HL-60 (cell line): ENCODE results near the gene TNIK.

Experiments used
- DNase-seq, 2 experiments: peaks; one replicate each; pipeline ENCODE4 v3.0.0-alpha.2; 2010 to 2020; ENCODE audit warnings: low read depth in 1 of 2, low spot score in 1 of 2
- H3K27ac ChIP-seq: fragments of 250-450 bp; sonication (Bioruptor Pico); replicated peaks from 2 replicates; pipeline ENCODE4 v1.5.1; 2020; ENCODE audit warnings: mild to moderate bottlenecking, moderate library complexity
- H3K27me3 ChIP-seq: fragments of 250-450 bp; sonication (Bioruptor Pico); 2 replicates; pipeline ENCODE4 v1.5.1; 2021; ENCODE audit warnings: mild to moderate bottlenecking, moderate library complexity; ENCODE audit not compliant: insufficient read depth, poor library complexity, severe bottlenecking
- H3K4me3 ChIP-seq: replicated peaks from 2 replicates; pipeline ENCODE4 v1.5.1; 2011; ENCODE audit warnings: mild to moderate bottlenecking, control low read depth, low read length; ENCODE audit not compliant: insufficient read depth
- GABPA ChIP-seq: IDR thresholded peaks from 2 replicates; pipeline ENCODE4 v1.6.1; 2012; ENCODE audit warnings: low read depth
- POLR2AphosphoS5 ChIP-seq: IDR thresholded peaks from 2 replicates; pipeline ENCODE4 v1.6.1; 2012; ENCODE audit warnings: low read depth
- SPI1 ChIP-seq: IDR thresholded peaks from 2 replicates; pipeline ENCODE4 v1.6.1; 2012; ENCODE audit warnings: low read depth, mild to moderate bottlenecking, borderline replicate concordance
- TF ChIP-seq, protein P1 (sequence below): IDR thresholded peaks from one replicate; pipeline ENCODE4 v1.5.1; 2011; ENCODE audit warnings: low read length, control low read depth, inconsistent platforms; ENCODE audit not compliant: insufficient read depth
- TF ChIP-seq, protein P2 (sequence below): IDR thresholded peaks from 2 replicates; pipeline ENCODE4 v1.6.1; 2012; ENCODE audit warnings: low read depth; ENCODE audit not compliant: insufficient replicate concordance

The TNIK gene

DNA sequence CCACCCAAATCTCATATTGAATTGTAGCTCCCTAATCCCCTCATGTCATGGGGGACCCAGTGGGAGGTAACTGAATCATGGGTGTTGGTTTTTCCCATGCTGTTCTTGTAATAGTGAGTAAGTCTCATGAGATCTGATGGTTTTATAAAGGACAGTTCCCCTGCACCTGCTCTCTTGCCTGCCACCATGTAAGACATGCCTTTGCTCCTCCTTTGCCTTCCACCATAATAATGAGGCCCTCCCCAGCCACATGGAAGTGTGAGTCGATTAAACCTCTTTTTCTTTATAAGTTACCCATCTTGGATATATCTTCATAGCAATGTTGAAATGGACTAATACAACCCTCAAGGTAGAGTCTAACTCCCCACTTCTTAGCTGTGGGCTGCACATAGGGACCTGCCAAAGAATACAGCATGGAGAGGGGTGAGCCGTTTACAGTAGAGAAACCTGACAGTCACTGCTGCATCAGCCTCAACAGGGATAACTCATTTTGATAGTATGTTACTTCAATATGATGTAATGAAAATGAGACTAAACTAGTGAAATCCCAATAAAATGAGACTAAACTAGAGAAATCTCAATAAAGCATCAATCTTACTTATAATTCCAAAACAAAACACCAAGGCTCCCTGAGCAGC, 117.3 kb downstream of the TNIK start:
- no peak overlapping the region for H3K4me3 ChIP-seq
- no peak overlapping the region for H3K27ac ChIP-seq
- H3K27me3 ChIP-seq, result no peaks in the 10 kb centered on the region
- no peak for TF ChIP-seq GABPA
- TF ChIP-seq POLR2AphosphoS5, result no peak
- TF ChIP-seq, protein P1, sequence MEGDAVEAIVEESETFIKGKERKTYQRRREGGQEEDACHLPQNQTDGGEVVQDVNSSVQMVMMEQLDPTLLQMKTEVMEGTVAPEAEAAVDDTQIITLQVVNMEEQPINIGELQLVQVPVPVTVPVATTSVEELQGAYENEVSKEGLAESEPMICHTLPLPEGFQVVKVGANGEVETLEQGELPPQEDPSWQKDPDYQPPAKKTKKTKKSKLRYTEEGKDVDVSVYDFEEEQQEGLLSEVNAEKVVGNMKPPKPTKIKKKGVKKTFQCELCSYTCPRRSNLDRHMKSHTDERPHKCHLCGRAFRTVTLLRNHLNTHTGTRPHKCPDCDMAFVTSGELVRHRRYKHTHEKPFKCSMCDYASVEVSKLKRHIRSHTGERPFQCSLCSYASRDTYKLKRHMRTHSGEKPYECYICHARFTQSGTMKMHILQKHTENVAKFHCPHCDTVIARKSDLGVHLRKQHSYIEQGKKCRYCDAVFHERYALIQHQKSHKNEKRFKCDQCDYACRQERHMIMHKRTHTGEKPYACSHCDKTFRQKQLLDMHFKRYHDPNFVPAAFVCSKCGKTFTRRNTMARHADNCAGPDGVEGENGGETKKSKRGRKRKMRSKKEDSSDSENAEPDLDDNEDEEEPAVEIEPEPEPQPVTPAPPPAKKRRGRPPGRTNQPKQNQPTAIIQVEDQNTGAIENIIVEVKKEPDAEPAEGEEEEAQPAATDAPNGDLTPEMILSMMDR, result no peak
- TF ChIP-seq, protein P2, sequence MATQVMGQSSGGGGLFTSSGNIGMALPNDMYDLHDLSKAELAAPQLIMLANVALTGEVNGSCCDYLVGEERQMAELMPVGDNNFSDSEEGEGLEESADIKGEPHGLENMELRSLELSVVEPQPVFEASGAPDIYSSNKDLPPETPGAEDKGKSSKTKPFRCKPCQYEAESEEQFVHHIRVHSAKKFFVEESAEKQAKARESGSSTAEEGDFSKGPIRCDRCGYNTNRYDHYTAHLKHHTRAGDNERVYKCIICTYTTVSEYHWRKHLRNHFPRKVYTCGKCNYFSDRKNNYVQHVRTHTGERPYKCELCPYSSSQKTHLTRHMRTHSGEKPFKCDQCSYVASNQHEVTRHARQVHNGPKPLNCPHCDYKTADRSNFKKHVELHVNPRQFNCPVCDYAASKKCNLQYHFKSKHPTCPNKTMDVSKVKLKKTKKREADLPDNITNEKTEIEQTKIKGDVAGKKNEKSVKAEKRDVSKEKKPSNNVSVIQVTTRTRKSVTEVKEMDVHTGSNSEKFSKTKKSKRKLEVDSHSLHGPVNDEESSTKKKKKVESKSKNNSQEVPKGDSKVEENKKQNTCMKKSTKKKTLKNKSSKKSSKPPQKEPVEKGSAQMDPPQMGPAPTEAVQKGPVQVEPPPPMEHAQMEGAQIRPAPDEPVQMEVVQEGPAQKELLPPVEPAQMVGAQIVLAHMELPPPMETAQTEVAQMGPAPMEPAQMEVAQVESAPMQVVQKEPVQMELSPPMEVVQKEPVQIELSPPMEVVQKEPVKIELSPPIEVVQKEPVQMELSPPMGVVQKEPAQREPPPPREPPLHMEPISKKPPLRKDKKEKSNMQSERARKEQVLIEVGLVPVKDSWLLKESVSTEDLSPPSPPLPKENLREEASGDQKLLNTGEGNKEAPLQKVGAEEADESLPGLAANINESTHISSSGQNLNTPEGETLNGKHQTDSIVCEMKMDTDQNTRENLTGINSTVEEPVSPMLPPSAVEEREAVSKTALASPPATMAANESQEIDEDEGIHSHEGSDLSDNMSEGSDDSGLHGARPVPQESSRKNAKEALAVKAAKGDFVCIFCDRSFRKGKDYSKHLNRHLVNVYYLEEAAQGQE, result no peak
- no peak for TF ChIP-seq SPI1
- no peak for DNase-seq

DNA sequence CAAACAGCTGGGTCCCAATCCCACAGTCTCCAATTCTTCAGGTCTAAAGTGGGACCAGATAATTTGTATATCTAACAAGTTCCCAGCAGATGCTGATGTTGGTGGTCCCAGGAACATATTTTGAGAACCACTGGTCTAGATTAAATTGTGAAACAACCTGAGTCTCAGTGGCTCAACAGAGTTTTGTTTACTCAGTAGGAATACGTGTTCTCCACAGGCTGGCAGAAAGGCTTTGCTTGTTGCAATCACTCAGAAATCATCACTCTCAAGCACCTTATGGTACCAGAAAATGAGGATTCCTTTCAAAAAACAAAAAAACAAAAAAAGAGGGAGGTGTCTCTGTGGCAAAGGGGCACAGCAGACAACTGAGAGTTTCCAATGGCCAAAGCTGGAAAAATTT, 118.0 kb downstream of the TNIK start:
- Histone ChIP-seq H3K4me3 (no peak overlapping the region), H3K27ac (no peak overlapping the region), H3K27me3 (peaks cover 3% of the 10 kb centered on the region)
- no peak for DNase-seq
- TF ChIP-seq POLR2AphosphoS5 (no peak), GABPA (no peak), SPI1 (no peak)
- TF ChIP-seq, protein P2, result no peak
- TF ChIP-seq, protein P1, result no peak

DNA sequence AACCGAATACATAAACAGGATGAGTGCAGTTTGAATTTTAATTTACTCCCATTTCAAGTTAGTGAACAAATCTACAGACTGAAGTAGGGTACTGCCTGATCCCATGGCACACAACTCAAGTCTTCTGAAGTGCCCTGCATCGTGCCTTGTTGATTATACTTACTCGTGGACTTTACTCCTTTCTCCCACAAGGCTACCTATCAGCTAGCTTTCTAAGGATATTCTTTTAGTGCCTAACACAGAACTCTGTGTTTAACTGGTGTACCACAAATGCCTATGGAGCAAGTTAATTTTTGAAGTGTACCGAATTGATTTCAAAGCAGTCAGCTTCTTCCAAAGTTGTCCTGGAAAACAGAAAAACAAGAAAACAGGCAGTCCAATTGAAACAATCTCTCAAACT, 119.8 kb downstream of the TNIK start:
- no peak for DNase-seq
- Histone ChIP-seq H3K27ac (no peak overlapping the region), H3K4me3 (no peak overlapping the region), H3K27me3 (peaks cover 6% of the 10 kb centered on the region)
- no peak for TF ChIP-seq POLR2AphosphoS5
- TF ChIP-seq, protein P2, result no peak

DNA sequence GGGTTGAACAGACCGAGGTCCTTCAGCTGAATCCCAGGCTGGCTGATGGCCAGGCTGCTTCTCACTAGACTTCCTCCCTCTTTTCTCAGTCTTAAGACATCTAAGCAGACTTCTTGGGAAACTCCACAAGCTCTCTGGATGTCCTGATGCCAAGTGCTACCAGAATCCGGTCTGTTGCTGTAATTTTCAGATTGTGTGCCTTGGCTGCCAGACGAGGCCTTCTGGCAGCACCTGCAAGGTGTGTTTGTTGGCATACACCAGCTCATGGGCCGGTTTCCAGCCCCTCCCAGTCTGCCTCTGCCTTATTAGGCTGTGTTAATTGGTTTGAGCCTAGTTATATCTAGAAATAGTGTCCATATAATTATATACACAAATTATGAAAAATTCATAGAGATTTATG, 120.6 kb downstream of the TNIK start:
- Histone ChIP-seq H3K27ac (no peak overlapping the region), H3K4me3 (no peak overlapping the region), H3K27me3 (peaks cover 6% of the 10 kb centered on the region)
- no peak for DNase-seq
- TF ChIP-seq, protein P2, result no peak
- TF ChIP-seq POLR2AphosphoS5 (no peak), GABPA (no peak), SPI1 (no peak)
- TF ChIP-seq, protein P1, result no peak
